Activated effector memory CD4-positive, alpha-beta T cell treated with anti-CD3 and anti-CD28 coated beads, Interleukin-2, amount 50 U/mL, for 16 hours (primary cell): ENCODE data around the gene LAMA3.

Experiments
- DNase-seq: peaks from one replicate; pipeline ENCODE4 v3.0.0-alpha.2; 2020

Gene LAMA3

DNA sequence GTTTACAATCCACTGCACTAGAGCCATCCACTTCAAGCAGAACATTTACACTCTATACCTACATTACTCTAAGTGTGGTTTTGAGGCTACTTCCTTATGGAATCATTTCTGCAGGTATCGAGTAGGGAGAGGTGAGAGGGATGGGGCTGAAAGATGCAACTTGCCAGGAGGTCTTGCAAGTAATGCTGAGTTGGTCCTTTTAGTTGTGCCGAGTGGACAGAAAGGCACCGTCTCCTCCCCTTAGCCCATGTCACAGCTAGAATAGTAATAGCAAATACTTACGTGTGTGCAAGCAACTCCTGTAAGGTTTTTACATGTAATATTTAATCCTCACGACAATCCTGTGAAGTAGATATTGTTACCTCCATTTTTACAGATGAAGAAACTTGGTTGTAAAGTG is 166.5 kb downstream of the LAMA3 start:
- no peak for DNase-seq

DNA sequence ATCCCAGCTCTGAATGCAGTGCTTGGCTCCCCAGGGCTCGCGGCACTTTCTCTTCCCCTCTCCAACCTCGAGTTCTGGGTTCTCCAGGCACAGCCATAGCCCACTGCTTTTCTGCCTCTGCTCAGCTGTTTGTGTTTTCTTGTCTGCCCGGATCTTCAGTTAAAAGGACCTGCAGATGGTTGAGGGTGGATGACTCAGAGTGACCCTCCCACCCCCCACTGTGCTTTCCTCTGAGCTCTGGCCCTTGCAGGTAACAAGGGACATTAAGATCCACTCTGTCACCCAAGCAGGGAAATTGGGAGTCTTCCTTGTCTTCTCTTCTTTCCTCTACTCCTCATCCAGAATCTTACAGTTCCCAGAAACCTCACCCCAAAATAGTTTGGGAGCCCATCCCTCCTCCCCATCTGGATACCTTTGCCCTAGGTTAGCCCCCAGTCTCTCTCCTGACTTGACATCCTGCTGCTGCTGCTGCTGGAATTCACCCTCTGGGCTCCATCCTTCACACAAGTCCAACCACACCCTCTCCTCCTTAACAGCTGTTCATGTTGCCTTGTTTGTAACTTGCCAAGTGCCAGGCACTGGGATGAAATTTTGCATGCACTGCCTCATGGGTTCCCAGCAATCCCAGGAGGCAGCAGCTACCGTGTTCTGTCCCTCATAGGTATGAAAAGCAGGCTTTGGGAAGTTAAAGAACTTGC is 167.4 kb downstream of the LAMA3 start:
- DNase-seq, result no peak

DNA sequence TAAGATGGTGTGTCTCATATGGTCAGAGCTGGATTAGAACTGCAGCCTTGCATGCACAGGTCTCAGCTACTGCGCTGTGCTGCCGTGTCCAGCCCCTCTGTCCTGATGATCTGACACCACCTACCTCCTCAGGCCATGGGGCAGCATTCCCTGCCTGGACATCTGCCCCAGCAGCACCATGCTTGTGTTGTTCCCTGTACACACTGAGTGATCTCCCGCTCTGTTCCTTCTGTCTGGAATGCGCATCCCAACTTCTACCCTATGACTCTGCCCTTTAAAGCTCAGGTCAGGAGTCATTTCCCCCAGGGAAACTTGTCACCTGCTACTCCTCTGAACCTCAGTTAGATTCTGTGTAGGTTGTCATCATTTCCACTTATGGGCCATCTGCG is 167.9 kb downstream of the LAMA3 start:
- DNase-seq, result no peak

DNA sequence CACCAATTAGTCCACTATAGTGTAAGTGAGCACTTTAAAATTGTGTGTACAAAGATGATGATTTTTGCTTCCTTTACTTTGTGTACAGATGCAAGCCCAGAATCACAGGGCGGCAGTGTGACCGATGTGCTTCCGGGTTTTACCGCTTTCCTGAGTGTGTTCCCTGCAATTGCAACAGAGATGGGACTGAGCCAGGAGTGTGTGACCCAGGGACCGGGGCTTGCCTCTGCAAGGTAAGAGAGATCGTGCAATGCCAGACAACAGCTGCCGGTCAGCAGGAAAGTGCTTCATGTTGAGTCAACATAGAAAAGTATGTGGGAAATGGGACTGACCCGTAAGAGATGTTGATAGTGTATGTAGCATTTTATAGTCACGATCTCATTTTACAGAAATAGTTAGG is 168.5 kb downstream of the LAMA3 start:
- no peak for DNase-seq

DNA sequence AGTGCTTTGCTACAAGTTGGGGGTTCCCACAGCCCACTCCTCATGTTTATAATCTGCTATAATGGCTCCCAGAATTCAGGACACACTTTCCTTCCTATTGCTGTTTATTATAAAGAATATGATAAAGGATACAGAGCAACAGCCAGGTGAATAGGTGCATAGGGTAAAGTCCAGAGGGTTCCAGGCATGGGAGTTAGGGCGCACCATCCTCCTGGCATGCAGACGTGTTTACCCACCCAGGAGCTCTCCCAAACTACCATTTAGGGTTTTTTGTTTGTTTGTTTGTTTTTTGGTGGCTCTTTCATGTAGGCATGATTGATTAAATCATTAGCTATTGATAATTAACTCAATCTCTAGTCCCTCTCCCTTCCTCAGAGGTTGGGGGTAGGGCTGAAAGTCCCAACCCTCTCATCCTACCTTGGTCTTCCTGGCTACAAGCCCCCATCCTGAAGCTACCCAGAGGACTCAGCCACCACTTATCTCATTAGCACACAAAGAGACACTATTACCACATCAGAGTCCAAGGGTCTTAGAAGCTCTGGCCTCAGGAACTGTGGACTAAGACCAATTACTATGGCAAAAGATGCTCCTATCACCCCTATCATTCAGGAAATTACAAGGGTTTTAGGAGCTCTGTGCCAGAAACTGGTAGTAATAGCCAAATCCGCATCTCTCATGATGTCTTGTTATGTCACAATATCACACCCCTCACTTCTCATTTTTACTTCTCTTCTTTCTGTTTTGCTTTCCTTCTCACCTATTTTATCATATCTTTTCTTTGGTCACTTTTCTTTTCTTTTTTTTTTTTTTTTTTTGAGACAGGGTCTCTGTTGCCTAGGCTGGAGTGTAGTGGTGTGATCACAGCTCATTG is 170.4 kb downstream of the LAMA3 start:
- no peak for DNase-seq

DNA sequence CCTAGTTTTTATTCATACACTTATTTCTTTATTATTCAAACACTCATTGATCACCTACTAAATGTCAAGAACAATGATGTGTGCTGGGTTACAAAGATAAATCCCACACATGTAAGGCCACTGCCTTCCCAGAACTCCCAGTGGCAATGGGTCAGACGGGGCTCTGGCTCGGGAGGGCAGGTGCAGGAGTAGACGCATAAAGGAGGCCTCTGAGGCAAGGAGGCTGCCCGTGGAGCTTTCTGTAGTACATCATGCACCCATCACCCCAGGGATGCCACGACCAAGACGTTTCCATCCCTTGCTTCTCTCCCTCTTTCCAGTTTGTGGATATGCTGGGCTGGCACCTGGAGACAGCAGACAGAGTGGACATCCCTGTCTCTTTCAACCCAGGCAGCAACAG is 172.1 kb downstream of the LAMA3 start:
- no peak for DNase-seq

DNA sequence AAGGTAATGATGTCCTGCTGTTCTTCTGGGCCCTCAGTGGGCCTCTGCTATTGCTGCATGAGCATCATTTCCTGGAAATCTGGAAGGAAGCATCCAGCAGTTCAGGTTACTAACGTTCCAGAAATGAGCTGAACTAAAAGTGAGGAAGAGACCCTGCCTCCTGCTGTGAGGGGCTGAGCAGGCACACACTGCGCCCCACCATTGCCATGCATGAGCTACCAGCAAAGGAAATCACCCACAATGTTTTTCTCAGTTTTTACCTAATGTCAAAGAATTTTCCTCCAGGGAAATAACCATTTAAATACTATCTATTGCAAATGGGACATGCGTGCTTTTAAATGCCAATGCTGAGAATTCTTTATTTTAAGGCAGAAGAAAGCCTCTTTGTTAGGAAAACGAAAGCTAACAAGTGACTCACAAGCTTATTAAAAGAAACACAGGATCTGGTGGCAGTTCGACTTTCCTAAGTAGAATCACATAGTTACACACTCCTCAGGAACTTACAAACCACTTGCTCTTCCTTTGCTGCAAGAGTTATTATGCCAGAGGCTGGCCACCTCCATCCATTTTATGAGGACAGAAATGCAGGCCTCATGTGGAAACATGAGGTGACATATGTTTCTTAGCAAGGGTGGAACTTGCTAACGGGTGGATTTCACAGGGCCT is 172.7 kb downstream of the LAMA3 start:
- no peak for DNase-seq

DNA sequence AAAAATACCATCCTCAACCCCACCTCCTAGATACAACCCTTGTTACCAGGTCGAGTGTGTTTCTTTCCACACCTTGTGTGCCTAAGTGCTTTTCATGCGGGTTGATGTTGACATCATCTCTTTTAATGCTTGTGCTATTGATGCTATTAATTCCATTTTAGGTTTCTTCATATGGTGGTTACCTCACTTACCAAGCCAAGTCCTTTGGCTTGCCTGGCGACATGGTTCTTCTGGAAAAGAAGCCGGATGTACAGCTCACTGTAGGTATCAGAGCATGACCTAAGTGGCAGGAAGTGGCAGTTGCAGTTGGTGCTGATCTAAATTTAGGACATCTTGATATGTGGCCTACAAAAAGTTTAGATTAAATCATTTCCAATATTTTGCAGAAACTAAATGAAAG is 175.4 kb downstream of the LAMA3 start:
- peak; percentile 71 for DNase-seq

DNA sequence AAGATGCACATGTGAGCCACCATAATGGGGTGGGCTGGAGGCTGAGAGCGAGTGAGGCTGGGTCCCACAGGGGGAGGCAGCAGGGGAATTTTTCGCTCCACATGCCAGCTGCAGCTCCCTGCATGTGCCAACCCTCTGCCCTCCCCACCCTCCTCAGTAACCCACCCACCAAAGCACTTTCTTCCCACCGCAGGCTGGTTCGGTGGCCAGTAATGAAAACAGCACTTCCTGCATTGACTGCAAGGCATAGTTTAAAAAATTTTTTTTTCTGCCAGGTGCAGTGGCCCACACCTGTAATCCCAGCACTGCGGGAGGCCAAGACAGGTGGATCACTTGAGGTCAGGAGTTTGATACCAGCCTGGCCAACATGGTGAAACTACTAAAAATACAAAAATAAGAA is 177.8 kb downstream of the LAMA3 start:
- DNase-seq, result no peak

DNA sequence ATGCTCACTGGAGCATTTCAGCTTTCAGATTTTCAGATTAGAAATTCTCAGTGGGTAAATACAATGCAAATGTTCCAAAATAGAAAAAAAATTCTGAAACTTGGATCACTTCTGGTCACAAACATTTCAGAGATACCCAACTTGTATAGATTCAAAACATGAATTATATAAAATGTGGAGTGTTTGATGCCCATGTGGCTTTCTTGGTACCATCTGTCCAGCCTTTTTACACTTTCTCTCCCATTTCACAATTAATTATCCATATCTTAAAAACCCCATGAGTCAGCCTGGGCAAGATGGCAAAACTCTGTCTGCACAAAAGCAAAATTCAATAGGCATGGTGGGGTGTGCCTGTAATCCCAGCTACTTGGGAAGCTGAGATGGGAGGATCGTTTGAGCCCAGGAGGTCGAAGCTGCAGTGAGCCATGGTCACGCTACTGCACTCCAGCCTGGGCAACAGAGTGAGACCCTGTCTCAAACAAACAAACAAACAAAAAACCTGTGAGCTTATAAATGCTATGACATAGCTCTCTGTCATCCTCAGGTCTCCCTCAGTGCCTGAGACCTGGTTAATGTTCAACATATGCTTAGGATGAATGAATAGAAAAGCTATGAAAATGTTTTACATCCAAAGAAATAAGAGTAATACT is 179.0 kb downstream of the LAMA3 start:
- no peak for DNase-seq

DNA sequence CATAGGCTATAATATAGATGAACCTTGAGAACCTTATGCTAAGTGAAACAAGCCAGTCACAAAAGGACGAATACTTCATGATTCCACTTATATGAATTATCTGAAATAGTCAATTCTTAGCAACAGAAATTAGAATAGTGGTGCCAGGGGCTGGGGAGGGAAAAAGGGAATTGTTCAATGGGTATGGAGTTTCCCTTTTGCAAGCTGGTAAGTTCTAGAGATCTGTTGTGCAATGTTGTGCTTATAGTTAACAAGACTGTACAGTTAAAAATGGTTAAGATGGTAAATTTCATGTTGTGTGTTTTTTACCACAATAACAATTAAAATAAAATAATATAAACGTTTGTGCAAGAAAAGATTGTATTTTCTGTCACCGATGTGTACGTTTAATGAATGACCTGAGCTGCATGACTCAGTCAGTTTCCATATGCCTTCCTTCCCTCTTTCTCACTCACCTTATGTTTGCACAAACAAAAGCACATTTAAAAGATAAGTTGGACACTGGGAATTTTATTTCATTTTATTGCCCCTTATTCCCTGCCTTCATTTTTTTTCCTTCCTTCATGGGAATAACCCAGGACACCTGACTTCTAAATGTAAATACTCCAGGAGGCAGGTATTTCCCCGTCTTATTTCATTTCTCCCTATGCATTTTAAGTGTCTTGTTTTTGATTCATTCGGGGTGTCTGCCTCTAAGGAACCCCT is 181.6 kb downstream of the LAMA3 start:
- no peak for DNase-seq

DNA sequence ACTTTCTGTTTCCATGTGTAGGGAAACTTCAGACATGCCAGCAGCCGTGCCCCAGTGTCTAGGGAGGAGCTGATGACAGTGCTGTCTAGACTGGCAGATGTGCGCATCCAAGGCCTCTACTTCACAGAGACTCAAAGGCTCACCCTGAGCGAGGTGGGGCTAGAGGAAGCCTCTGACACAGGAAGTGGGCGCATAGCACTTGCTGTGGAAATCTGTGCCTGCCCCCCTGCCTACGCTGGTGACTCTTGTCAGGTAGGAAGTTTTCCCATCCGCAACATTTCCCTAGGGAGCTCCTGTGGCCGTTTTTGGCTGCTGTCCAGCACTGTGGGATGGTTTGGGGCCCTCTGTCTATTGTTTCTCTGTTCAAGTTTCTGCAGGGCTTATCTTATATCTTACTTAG is 182.2 kb downstream of the LAMA3 start:
- DNase-seq, result peak; percentile 81

DNA sequence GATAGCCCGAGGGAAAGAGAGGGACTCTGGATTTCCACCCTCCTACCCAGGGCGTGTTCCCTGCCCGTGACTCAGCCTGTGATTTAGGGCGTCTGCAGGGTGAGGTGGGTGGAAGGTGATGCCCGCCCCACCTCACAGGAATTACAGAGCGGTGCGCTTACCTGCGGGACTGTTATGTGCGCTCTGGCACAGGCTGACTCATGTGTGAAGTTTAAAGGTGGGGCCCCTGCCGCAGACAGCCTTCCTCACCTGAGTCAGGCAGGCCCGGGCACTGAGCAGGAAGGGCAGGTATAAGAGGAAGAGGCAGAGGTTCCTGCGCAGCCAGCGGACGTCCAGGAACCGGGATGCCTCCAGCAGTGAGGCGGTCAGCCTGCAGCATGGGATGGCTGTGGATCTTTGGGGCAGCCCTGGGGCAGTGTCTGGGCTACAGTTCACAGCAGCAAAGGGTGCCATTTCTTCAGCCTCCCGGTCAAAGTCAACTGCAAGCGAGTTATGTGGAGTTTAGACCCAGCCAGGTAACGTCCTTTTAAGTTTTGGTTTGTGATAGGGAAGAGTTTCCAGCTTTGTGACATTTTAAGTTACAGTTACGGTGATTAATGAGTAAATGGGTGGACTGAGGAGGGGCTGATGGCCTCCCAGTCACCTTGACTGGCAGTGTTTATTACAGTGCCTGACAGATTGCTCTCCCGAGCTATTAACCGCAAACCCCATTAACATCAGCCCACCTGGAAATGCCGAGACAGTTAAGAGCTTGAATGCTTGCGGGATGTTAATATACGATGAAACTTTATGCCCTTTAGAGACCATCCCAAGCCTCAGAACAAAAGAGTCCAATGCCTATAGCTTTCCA is 183.7 kb downstream of the LAMA3 start:
- DNase-seq, result peak; percentile 78

DNA sequence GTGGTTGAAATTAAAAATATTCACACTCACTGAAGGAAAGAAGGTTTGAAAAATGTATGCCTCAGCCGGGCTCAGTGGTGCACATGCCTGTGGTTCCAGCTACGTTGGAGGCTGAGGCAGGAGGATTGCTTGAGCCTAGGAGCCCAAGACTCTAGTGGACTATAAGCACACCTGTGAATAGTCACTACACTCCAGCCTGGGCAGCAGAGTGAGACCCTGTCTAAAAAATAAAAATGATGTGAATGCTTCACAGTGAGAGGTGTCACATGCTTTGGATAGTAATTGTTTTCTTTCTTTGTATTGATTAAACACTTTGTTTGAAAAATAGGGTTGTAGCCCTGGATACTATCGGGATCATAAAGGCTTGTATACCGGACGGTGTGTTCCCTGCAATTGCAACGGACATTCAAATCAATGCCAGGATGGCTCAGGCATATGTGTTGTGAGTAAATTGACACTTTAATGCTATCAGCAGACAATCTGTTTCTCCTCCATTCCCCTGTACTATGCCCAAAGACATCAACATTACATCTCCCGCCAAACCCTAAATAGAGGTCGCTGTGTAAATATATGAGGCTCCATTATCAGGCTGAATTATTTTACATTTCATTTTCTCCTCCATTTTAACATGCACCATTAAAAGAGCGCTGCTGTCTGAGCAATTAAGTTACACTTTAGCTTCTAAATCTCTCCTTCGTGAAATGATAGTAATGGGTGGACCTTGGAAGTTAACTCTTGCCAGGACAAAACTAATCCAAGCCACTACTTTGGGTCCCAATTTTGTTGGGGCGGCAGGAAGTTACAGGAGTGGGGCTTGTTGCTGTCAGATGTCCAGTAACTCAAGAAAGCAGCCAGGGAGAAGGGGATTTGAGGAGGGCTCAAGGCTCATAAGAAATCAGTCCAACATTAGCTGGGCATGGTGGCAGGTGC is 187.0 kb downstream of the LAMA3 start:
- DNase-seq, result no peak

DNA sequence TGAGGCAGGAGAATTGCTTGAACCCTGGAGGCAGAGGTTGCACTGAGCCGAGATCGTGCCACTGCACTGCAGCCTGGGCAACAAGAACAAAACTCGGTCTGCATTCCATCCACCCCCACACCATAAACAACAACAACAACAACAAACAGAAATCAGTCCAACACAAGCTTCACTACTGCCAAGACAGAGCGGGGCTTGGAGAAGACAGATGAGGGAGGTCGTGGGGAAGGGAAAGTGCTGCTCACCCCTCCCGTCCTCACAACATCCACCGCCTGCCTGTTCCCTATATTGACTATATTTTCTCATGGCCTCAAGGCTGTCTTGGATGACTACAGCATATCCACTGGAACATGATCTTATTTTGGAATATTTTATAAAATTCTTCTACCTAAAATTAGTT is 187.7 kb downstream of the LAMA3 start:
- no peak for DNase-seq

DNA sequence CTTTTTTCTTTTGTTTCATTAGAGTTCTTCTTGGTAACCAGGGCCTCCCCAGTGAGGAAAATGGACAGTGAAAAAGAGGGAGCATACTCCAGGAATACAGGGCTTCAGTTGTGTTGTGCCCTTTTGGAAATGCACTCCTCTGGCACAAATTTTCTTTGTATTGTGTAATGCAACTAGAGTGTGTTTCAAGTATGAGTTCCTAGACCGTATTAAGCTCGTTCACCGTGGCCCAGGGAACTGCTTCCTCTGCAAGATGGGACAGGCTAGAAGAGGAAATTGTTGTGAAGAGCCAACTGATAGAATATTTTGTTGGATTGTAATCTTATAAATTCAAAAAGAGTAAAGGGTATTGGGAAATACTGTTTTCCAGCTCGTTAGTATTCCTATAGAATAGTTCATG is 188.1 kb downstream of the LAMA3 start:
- no peak for DNase-seq

DNA sequence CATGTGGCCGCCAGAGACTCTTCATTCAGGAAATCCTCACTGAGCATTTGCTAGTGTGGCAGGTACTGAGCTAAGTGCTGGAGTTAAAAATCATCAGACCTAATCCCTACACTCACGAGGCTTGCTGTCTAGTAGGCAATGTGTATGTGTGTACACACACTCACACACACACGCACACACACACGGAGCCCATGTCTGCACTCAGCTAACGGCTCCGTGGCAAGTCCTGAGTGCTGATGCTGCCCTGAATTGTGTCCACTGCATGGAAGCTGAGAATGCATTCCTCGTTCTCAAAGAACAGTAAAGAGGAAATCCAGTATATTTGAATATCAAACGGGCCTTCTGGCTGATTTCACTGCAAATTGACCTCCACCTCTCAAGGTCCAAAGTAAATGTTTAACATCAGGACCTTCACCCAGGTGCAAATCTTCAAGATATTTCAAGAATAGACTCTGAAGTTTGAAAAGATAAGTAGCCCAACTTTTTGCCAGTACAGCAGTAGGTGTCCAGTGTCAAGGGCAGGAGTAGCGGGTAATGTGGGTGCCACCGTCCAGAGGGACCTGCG is 189.2 kb downstream of the LAMA3 start:
- no peak for DNase-seq

DNA sequence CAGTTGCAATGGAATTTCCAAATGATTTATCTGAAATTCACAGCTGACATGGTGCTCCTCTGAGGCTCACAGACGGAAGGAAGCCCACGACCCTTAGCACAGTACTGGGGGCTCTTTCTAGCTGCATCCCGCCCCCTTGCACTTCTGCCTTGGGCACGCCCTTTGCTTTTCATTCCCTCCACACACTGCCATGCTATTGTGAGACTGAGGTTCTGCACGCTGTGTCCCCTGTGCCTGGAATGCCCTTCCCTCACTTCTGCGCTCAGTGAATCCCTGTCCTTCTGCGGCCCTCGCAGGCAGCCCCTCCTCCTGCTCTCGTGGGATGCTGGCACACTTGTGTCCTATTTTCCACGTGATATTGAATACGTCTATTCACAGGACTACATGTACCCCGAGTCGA is 189.9 kb downstream of the LAMA3 start:
- DNase-seq, result no peak

DNA sequence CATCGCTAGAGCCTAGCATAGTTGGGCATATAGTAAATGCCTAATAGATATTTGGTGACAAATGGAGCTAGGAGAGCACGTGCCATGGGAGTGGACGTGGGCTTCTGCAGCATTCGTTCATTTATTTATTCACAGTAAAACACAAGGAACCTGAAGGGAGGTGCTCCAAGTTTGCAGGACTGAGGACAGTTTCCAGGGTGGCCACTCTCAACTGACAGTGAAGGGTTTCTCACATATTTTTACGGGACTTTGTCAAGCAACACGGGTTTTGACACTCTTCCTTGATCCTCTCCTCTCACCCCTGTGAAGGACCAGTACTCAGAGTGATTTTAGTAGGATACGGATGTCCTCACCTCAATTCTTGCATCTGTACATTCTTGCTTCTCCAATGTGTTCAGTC is 190.3 kb downstream of the LAMA3 start:
- DNase-seq, result no peak

DNA sequence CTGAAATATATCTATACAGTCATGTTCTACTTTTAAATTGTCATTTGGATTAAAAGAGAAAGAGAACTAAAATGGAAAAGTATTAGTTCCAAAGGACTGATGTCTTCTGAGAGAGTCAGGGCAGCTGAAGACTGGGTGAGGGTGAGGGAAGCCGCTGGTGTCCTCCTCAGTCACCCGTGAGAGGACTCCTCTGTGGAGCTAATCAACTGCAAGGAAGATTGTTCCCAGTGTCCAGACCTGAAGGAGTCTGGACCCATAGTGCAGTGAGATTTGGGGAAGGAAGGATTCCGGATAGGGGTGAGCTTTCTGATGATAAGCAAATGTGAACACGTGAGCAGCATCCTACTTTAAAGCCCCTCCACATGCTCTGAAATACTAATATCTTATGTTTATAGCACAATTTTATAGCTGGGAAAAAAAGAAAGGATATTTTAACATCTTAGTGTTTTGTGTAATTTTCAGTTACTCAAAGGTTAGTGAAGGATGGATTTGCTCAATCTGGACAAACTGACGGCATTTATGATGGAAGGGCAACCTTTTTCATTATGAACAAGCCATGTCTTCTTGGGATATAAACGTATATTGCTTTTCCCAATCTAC is 190.8 kb downstream of the LAMA3 start:
- DNase-seq, result no peak
